Measurements from ENCODE around the gene DOK5.
"Not testable (repeated sequence)": the region's sequence is repeated elsewhere in the genome, so short reads cannot be mapped to it uniquely, and the experiment has no call there.

The DOK5 gene

DNA sequence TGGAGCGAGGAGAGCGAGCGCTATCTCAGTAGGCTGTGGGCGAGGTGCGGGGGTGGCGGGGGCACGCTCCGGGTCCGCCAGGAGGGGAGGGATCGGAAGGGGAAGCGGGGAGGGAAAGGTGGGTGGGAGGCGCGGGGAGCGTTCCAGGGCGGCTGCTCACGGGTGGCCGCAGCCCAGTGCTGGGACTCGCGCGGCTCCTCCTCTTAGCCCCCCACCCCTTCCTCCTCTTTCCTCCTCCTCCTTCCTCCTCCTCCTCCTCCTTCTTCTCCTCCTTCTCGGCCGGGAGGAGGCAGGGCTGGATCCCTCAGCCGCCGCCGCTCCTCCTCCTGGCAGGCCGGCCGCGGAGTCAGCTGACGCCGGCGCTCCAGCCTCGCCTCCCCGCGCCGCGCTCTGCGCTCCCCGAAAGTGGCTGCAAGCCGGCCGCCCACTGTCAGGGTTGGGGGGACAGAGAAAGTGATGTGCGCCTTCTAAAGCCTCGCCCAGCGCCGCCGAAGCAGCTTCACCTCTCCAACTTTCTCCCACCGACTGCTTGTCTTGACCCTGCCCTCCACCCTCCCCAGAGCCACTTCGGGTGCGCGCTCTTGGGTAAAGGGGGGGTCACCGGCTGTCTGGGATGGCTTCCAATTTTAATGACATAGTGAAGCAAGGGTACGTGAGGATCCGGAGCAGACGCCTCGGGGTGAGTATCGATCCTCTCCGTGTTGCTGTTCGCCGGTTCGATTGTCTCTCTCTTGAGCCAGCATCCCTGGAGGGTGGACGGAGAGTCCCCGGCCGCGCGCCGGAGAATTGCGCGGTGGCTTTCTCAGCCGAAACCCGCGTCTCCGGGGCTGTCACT lies at the start of gene DOK5:
DOK5 (plus strand) TSS at position 260 of the 835 bp plus-strand sequence; CDS start at position 614, 354 bp downstream.
- no peak for DNase-seq

DNA sequence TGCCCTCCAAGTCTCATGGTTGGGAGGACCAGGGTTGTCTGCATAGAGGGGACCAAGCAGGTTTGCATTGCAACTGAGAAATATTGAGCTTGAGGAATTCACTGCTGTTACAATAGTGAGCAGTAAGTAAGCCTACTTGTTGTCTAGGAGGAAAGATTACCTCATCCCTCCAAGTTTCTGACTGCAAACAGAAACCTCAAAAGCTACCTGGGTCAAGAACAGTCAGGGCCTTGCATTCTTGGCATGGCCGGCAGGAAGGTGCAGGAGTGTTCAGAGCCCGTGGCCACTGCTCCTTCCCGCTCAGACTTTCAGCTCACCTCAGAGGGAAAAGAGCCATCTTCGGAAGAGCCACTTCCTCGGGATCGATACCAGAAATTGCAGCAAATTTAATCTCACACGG lies 46.0 kb upstream of the DOK5 start:
- DNase-seq: no peak

DNA sequence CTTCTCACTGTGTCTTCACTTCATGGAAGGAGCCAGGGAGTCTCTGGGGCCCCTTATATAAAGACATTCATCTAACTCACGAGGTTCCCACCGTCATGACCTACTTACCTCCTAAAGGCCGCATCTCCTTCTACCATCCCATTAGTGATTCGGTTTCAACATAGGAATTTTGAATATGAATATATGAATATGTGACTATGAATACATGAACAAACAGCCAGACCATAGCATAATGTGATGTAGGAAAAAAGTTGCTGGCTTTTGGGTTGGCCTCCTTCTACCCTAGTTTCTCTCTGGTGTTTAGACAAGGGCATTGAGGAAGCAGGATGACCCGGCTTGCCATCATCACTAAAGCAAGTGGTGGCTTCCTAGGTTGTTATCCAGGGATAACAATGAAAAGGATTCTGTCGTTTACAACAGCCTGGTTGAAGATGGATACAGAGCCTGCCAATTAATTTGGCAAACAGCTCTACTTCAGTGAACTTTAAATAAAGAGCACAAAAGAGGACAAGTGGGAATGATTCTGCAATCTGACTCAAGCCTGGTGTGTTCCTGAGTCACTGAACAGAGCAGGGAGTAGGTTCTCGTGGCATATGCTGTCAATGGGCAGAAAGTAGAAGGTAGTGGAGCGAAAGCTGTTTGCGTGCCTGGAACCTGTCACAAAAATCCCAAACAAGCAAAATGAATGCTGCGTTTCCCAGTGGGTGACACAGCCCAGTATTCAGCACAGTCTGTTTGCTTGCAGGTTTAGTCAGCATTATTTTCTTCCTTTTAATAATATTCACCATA lies 44.0 kb upstream of the DOK5 start:
- no peak for DNase-seq

DNA sequence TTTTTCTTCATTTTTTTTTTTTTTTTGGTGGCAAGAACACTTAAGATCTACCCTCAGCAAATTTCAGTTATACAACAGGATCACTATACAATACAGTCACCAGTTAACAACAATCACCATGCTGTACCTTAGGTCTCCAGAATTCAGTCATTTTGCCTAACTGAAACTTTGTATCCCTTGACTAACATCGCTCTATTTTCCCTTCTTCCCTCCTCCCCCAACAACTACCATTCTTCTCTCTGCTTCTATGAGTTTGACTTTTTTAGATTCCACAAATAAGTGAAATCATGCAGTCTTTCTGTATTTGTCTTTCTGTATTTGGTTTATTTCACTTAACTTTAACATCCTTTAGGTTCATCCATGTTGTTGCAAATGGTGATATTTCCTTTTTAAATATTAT lies 42.4 kb upstream of the DOK5 start:
- DNase-seq: no peak

DNA sequence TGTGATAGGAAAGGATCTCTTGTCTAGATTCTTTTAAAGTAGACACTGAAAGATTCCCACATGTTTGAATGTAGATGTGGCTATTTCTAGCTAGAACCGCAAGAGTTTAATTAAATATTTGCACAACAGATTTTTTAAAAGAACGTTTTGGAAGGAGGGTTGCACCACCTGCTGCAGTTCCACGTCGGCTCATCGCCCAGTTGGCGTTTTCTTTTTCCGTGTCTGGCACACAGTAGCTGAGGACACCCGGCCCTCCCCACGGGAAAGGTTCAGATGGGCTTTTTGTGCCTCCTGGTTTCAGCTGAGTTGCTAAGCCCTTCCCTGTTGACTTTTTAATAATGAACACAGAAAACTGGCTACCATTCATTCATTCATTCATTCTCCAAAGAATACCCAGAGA lies 41.8 kb upstream of the DOK5 start:
- no peak for DNase-seq

DNA sequence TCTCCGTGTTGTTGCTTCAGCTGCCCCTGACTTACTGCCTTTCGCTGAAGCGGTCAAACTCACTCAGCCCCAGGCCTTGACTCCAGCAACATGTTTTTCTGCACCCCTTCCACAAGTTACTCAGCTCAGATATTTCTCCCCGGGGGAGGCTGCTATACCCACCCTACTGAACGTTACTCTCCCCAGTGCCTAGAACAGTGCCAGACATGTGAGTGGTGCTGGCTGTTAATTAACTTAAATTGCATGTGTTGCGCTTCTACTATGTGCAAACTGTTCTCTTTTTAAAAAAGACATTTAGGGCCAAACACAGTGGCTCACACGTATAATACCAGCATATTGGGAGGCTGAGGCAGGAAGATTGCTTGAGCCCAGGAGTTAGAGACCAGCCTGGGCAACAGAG lies 41.2 kb upstream of the DOK5 start:
- no peak for DNase-seq

DNA sequence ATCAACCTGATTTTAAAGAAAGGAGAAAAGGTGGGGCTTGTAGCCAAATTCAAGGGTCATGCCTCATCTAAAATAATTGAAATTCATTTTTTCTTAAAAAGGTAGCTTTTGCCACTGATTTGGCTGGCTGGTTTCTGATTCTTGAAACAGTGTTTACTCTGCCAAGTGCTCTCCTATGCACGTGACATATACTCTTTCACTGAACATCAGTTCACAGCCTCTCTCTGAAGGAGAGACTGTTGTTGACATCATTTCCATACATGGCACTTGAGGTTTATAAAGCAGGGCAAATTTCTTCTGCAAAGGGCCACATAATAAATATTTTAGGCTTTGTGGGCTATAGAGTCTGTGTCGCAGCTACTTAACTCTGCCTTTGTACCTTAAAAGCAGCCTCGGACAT lies 40.4 kb upstream of the DOK5 start:
- DNase-seq: no peak

DNA sequence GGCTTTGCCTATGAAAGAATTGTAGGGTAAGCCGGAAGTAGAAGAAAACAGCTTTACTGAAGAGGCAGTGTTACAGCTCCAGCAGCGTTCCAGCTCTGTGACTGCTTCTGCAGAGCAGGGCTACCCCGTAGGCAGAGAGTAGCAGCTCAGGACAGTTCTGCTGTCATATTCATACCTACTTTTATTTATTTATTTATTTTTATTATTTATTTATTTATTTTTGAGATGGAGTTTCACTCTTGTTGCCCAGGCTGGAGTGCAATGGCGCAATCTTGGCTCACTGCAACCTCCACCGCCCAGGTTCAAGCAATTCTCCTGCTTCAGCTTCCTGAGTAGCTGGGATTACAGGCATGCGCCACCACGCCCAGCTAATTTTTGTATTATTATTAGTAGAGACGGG lies 39.0 kb upstream of the DOK5 start:
- DNase-seq: not testable (repeated sequence)

DNA sequence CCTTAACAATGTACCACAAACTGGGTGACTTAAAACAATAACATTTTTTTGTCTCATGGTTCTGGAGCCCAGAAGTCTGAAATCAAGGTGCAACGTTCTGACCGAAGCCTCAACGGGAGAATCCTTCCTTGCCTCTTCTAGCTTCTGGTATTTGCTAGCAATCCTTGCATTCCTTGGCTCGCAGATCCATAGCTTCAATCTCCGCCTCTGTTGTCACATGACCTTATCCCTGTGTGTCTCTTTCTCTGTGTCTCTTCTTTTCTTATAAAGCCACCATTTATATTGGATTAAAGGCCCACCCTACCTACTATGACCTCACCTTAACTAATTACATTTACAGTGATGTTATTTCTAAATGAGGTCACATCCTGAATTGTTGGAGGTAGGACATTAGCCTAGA lies 37.2 kb upstream of the DOK5 start:
- DNase-seq: no peak

DNA sequence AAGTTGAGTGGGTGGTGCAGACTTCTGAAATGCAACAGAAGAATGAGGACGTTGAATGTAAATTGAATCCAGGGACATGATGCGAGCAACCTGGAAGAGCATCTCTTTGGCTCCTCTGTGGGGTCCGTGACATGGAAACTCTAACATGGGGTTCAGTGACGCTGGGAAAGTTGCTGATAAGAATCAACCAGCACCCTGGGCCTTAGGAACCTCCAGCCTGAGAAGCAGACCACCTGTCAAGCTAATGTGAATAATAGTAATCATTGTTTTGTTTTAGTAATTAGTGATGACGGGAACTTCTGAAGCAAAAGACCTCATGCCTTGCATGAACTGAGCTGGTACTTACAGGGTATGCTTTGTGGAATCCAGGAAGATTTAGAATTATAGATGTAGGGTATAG lies 25.2 kb upstream of the DOK5 start:
- DNase-seq: no peak

DNA sequence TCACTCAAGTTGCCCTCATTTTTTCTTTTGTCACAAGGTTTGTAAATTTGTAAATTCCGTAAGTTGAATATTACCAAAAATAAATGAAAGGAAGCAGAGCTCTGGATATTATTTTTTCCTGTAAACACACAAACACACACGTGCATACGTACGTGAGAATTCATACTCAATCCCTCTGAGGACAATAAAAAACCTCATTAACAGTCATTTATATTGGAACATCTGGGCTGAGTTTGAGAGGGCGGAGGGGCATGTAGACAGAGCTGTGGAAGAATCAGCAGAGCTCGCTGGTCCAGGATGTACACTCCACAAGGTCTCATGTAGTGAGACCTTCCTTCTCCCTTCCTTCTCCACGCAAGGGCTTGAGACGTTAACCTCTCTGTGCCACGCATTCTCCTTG lies 24.2 kb upstream of the DOK5 start:
- no peak for DNase-seq

DNA sequence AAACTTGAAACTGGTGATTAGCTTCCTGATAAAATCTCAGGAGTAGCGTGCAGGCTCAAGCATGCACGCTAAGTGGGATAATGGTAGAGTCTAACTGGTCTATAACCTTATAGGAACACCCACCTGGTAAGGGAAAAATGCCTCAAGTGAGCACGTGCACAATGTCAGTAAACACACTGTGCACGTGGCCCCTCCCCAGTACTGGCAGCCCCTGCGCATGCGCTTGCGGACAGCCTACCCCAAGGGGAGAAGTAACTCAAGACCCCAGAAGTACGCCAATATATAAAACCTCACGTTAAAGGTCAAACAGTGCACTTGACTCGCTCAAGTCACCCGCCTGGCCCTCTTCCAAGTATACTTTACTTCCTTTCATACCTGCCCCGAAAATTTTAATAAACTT lies 23.1 kb upstream of the DOK5 start:
- no peak for DNase-seq

DNA sequence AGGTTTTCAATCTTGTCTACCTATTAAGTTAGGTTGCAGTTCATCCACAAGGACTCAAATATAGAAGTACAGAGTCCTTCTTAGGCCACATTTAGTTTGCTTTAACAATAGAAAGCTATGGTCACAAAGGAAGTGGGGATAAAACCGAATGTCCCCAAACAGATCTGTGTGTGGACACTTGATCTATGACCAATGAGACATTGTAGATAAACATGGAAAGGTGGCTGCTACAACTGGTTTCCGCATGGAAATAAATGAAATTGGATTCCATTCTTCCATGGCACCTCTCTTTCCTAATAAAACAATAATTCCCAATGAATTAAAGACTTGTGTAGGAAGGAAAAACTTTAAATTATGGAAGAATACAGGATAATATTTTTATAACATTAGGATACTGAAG lies 20.4 kb upstream of the DOK5 start:
- no peak for DNase-seq

DNA sequence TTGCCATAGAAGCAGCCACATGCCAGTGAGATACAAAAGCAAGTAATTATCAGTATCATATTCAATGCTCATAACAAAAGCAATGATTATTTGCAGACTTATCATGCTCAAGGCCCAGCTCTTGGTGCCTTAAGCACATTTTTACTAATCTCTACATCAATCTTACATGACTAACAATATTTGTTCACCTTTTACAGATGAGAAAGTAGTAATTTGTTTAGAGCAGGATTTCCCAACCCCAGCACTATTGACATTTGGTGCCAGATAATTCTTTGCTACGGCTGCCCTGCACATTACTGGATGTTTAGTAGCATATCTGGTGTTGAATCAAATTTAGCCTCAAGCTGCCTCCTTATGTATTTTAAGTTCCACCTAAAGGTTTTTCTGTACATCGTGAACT lies 19.0 kb upstream of the DOK5 start:
- DNase-seq: no peak

DNA sequence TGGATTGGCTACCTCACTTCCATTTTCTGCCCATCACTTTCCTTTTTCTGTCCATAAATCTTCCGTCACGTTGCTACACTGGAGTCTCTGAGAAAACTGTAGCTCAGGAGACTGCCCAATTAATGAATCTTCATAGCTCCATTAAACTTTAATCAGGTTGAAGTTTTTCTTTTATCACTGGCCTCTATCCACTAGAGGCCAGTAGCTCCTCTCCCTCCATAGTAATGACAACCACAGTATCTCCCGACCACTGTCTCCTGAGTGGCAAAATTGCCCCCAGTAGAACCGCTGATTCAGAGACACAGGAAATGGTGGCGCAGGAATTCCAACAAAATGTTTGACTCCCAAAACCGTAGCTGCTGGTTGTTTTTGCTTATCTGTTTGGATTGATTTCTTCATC lies 18.4 kb upstream of the DOK5 start:
- DNase-seq: no peak

DNA sequence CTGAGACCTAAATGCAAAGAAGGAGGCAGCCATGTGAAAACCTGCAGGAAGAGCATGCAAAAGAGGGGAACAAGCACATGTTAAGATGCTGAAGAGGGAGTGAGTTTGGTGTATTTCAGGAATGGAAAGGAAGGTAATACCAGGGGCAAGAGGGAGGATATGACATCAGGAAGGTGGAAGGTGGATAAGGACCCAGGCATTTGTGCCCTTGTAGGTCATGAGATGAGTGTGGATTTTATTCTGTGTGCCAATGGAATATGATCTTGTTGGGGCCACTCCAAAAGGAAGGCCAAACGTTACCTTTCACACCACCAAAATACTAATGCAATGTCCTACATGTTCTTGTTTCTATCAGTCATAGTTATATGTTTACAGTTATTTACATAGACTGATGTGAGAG lies 17.2 kb upstream of the DOK5 start:
- DNase-seq: no peak

DNA sequence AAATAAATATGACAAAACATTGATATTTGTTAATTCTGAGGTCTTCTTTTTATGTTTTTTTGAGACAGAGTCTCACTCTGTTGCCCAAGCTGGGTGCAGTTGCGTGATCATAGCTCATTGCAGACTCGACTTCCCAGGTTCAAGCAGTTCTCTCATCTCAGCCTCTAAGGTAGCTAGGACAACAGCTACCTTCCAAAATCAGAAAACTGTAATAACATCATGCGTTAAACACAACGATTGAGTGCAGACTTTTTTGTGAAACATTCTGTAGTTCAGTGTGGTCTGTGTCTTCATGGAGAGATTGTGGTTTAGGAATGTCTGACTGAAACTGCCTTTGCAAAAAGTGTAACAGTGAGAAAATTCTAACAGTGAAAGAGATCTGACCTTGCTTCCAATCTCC lies 16.1 kb upstream of the DOK5 start:
- DNase-seq: no peak

DNA sequence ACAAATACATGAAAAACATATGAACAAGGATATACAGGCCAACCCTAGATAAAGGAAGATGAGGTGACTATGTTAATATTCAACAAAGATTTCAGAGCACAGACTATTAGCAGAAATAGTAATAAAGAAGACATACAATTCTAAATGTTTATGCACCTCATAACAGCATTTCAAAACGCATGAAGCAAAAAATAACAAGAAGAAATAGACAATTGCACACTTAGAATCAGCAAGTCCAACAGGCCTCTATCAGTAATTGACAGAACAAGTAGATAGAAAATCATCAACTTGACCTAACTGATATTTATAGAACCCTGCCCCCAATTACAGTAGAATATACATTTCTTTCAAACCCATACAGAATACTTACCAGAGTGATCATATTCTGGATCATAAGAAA lies 11.4 kb upstream of the DOK5 start:
- DNase-seq: no peak

DNA sequence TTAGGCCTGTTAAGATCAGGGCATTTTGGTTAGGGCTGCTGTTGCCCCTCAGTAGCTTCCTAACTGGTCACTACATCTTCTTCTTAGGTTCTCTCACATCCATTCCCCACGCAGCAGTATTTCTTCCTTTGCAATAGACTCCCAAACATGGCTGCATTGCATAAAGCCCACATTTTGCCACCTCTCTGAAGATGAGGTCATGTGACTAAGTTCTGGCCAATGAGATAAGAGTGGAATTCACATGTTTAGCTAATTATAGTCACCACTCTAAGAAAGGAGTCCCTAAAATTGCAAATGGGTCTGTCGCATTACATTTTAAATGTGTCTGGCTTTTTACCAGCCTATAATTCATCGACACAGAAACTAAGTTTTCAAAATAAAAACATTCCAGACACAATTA lies 9.3 kb upstream of the DOK5 start:
- no peak for DNase-seq

DNA sequence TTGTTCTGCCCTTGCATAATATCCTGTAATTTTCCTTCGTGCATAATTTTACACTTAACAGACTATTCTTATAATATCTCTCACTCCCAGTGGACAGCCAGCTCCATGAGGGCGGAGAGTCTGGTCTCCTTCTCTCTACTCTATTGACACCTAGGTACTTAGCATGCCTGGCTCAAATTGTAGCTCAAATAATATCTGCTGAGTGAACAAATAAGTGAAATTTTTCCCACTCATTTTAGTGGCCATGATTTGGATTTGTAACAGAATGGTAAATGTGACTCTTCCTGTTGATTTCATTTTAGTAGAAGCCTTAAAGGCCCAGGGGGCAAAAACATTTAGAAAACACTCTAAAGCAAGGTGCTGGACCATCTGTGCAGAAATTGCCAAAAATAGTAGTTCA lies 7.8 kb upstream of the DOK5 start:
- DNase-seq: no peak

DNA sequence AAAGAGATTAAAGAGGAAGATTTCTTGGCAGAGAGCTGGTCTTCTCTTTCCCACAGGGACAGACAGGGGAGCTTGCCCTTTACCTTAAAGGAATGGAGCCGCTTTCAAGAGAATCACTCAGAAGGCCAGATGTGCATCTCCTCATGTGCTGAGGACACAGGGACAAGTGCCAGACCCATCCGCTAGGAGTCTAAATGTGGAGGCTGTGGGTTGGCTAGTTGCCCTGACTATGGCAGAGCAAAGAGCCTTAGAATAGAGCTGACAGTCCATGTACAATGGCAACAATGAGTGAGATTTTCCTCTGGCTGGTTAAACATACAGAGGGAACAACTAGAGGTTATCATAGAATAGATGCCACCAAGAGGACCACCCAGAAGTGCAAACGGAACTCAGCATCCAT lies 7.3 kb upstream of the DOK5 start:
- DNase-seq: no peak

DNA sequence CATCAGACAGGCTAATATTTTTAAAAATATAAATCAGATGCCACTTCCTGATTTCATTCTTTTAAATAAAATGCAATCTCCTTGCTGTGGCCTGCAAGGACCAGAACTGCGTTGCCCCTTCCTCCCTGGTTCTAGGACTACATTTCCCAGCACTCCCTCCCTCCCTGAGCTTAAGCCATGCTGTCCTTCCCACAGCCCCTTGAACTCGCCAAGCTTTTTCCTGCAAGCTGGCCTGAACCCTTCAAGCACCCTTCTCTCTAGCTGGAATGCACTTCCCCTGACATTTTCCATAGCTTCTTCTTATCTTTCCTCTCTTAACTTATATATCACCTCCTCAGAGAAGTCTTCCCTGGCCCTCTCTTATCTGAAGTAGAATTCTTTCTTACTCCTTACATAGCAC lies 6.1 kb upstream of the DOK5 start:
- DNase-seq: no peak

DNA sequence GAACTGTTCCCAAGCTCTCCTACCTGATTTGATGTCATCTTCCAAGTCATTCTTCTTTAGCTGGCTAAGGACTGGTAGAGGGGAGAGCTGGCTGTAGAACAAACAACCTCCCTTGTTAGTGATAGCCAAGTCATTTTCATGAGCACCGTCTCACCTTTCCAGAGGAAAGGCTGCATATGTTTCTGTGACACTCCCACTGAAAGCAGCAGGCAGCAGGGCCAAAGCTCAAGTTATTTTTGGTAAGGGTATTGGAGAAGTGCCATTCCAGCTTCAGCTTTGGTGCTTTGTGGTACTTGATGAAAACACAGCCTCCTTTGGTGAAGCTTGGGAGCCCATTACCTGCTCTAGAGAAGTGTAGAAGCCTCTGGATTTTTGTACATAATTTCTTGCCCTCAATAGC lies 5.4 kb upstream of the DOK5 start:
- DNase-seq: no peak

DNA sequence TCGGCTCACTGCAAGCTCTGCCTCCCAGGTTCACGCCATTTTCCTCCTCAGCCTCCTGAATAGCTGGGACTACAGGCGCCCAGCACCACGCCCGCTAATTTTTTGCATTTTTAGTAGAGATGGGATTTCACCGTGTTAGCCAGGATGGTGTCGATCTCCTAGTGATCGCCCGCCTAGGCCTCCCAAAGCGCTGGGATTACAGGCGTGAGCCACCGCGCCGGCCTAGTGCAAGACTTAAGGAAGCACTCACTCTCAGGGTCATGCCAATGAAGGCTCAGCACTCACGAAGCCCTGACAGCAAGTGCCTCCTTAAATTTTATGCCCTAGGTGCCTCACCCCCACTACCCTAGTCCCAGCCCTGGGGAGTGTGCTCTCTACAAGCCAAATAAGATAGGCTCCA lies 4.7 kb upstream of the DOK5 start:
- DNase-seq: no peak

DNA sequence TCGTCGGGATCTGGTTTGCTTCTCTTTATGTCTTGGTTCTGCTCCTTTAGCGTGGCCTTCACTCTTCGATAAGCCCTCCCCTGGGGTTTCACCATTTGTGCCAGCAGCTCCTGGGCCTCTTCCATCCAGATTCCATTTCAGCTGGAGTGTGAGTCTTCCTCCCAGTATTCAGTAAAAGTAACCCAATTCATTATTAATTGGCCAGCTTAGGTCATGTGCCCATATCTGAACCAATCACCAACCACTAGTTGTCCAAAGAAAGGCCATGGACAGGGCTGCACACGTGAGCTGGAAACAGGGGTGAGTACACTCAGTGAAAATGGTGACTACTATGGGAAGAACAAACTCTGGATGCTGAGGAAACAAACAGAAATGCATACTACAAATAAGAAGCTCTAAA lies 2.8 kb upstream of the DOK5 start:
- DNase-seq: no peak

Data from CD4-positive, alpha-beta T cell treated with Interleukin-4 for 1 hour (primary cell).